Skeletal muscle tissue (tissue), 4 donors: ENCODE data around the gene FOXI1. TPM values are rescaled to one million over a fixed set of nuclear protein-coding genes. Genes with fewer than 3 reads are reported as not detected.

Experiments
- H3K27ac ChIP-seq: one replicate; pipeline ENCODE4 v1.7.0; 2013; ENCODE audit warnings: mild to moderate bottlenecking, low read depth, low read length, inconsistent platforms
- H3K27me3 ChIP-seq, 3 donors: one replicate each; pipeline ENCODE4 v1.7.0; 2013; ENCODE audit warnings: low read length in 3 of 3; ENCODE audit not compliant: control insufficient read depth in 3 of 3, insufficient read depth in 3 of 3
- H3K36me3 ChIP-seq, 3 donors: one replicate each; pipeline ENCODE4 v1.7.0; 2013; ENCODE audit warnings: low read length in 3 of 3; ENCODE audit not compliant: control insufficient read depth in 3 of 3, insufficient read depth in 3 of 3
- H3K4me1 ChIP-seq, 3 donors: one replicate each; pipeline ENCODE4 v1.7.0; 2013; ENCODE audit warnings: low read length in 3 of 3, mild to moderate bottlenecking in 3 of 3; ENCODE audit not compliant: control insufficient read depth in 3 of 3, insufficient read depth in 3 of 3
- H3K4me3 ChIP-seq, 3 donors: one replicate each; pipeline ENCODE4 v1.7.0; 2013; ENCODE audit warnings: low read length in 3 of 3
- H3K9ac ChIP-seq, 3 donors: one replicate each; pipeline ENCODE4 v1.7.0; 2013; ENCODE audit warnings: low read length in 3 of 3, mild to moderate bottlenecking in 3 of 3, moderate library complexity in 2 of 3, low read depth in 1 of 3
- H3K9me3 ChIP-seq, 3 donors: one replicate each; pipeline ENCODE4 v1.7.0; 2013; ENCODE audit warnings: low read length in 3 of 3; ENCODE audit not compliant: control insufficient read depth in 3 of 3
- total RNA-seq: library from RNA; depleted of rRNA; stranded (reverse); fragments of >200 nt; gene quantifications from one replicate; pipeline ENCODE4 v1.2.3, GENCODE V29; 2014
- donor health status: Osteomylitis.

Gene FOXI1
- total RNA-seq, 1 donor from 2014 or later = not detected

DNA sequence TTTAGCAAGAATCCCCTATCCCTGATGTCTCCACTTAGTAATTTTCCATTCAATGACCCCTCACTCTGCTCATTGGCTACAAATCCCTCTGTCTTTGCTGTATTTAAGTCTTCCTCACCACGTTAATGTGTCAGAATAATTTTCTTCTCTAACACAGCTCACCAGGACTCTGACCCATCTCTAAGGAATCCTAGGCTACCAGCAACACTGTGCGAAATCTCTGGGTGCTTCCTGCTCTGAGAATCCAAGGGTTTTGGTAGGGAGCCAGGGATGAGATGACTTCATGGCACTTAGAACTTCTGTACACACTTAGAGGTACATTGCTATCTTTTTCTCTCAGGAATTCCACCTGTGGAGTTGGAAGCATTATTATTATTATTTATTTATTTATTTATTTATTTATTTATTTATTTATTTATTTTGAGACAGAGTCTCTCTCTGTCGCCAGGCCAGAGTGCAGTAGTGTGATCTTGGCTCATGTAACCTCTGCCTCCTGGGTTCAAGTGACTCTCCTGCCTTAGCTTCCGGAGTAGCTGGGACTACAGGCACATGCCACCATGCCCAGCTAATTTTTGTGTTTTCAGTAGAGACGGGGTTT is 53.5 kb downstream of the FOXI1 start:
- no peaks in the 10 kb centered on the region for H3K4me1 ChIP-seq
- no peak overlapping the region for H3K4me3 ChIP-seq
- H3K27ac ChIP-seq = no peak overlapping the region
- no peaks in the 10 kb centered on the region for H3K27me3 ChIP-seq
- no peaks in the 10 kb centered on the region for H3K9me3 ChIP-seq
- H3K36me3 ChIP-seq = no peaks in the 10 kb centered on the region
- H3K9ac ChIP-seq = no peak overlapping the region

Other genes with a start within 250 kb of the FOXI1 start
- not detected for gene INSYN2B, start 125.4 kb upstream of the FOXI1 start, total RNA-seq
- gene C5orf58, start 127.1 kb downstream of the FOXI1 start, total RNA-seq = not detected
- gene LCP2, start 191.9 kb downstream of the FOXI1 start, total RNA-seq = 6.8 TPM